SK-N-SH (cell line): ENCODE measurements around the gene KRTAP12-2. TPM values are rescaled to one million over a fixed set of nuclear protein-coding genes. Genes with fewer than 3 reads are reported as not detected.

Source experiments
- CTCF ChIA-PET: fragments of 300-600, 350-600 bp; formaldehyde crosslinking; extraction: SDS; loops from one replicate; lab custom pipeline; 2021; lab: Yijun Ruan, JAX
- POLR2A ChIA-PET: fragments of 350-600 bp; sonication (Branson Sonifier 250); formaldehyde crosslinking; extraction: SDS; loops from one replicate; lab custom pipeline; 2020; ENCODE audit warnings: antibody characterized with exemption, inconsistent platforms; lab: Yijun Ruan, JAX
- DNase-seq: peaks from one replicate; pipeline ENCODE4 v3.0.0; 2012
- H2AFZ ChIP-seq: fragments of 200-600 bp; sonication (generic); 2 replicates; pipeline ENCODE4 v1.8.1; 2016; ENCODE audit warnings: antibody characterized with exemption, mild to moderate bottlenecking, low read depth
- H3F3A ChIP-seq: fragments of 200-600 bp; sonication (generic); replicated peaks from 2 replicates; pipeline ENCODE3; 2016; ENCODE audit warnings: antibody characterized with exemption, mild to moderate bottlenecking; ENCODE audit not compliant: insufficient read depth
- H3K27ac ChIP-seq, 2 experiments: fragments of 200-500 bp in 1 of 2; fragments of 200-600 bp in 1 of 2; sonication (Bioruptor generic) in 1 of 2; sonication (generic), shearing (Covaris generic) in 1 of 2; 2 replicates each; pipeline versions ENCODE4 v1.5.1 to v1.6.1; 2014 to 2016; ENCODE audit warnings: low read depth in 2 of 2, inconsistent platforms in 1 of 2, low read length in 1 of 2, mild to moderate bottlenecking in 1 of 2, mixed read lengths in 1 of 2
- H3K27me3 ChIP-seq: fragments of 200-600 bp; sonication (generic), shearing (Covaris generic); 2 replicates; pipeline ENCODE4 v1.6.1; 2016; ENCODE audit warnings: mixed run types; ENCODE audit not compliant: insufficient read depth
- H3K36me3 ChIP-seq, 2 experiments: fragments of 200-500 bp in 1 of 2; fragments of 200-600 bp in 1 of 2; sonication (Bioruptor generic) in 1 of 2; sonication (generic) in 1 of 2; replicated peaks in 1 of 2; 2 replicates each; pipeline versions ENCODE3 to v1.5.1; 2014 to 2016; ENCODE audit warnings: low read length in 1 of 2, mild to moderate bottlenecking in 1 of 2; ENCODE audit not compliant: insufficient read depth in 2 of 2, control insufficient read depth in 1 of 2
- H3K4me1 ChIP-seq, 2 experiments: fragments of 200-500 bp in 1 of 2; fragments of 200-600 bp in 1 of 2; sonication (Bioruptor generic) in 1 of 2; sonication (generic), shearing (Covaris generic) in 1 of 2; 2 replicates each; pipeline versions ENCODE4 v1.5.1 to v1.6.1; 2014 to 2016; ENCODE audit warnings: low read depth in 1 of 2, low read length in 1 of 2, mixed run types in 1 of 2; ENCODE audit not compliant: insufficient read depth in 2 of 2, control insufficient read depth in 1 of 2
- H3K4me2 ChIP-seq: fragments of 200-600 bp; sonication (generic), shearing (Covaris generic); 2 replicates; pipeline ENCODE4 v1.6.1; 2017; ENCODE audit warnings: mixed run types
- H3K4me3 ChIP-seq, 2 experiments: fragments of 200-500 bp in 1 of 2; fragments of 200-600 bp in 1 of 2; sonication (Bioruptor generic) in 1 of 2; sonication (generic), shearing (Covaris generic) in 1 of 2; 2 replicates each; pipeline versions ENCODE4 v1.5.1 to v1.8.1; 2014 to 2016; ENCODE audit warnings: low read depth in 2 of 2, inconsistent platforms in 1 of 2, low read length in 1 of 2, mild to moderate bottlenecking in 1 of 2, mixed read lengths in 1 of 2, moderate library complexity in 1 of 2
- H3K79me2 ChIP-seq: fragments of 200-600 bp; sonication (generic); 2 replicates; pipeline ENCODE4 v1.8.1; 2017; ENCODE audit warnings: mild to moderate bottlenecking; ENCODE audit not compliant: insufficient read depth
- H3K9ac ChIP-seq: fragments of 200-600 bp; sonication (generic); 2 replicates; pipeline ENCODE4 v1.6.1; 2017; ENCODE audit warnings: mixed run types
- H3K9me2 ChIP-seq: fragments of 200-600 bp; sonication (generic); 2 replicates; pipeline ENCODE4 v1.6.1; 2017; ENCODE audit warnings: mixed run types
- H3K9me3 ChIP-seq: fragments of 200-600 bp; sonication (generic); 2 replicates; pipeline ENCODE4 v1.6.1; 2017; ENCODE audit warnings: mixed run types, mild to moderate bottlenecking, moderate library complexity
- H4K20me1 ChIP-seq: fragments of 200-600 bp; sonication (generic); 2 replicates; pipeline ENCODE4 v1.6.1; 2017; ENCODE audit warnings: mild to moderate bottlenecking, mixed run types; ENCODE audit not compliant: insufficient read depth
- CTCF ChIP-seq: fragments of 200-600 bp; sonication (generic); IDR thresholded peaks from 2 replicates; pipeline ENCODE4 v1.6.1; 2017; ENCODE audit warnings: antibody characterized with exemption, mild to moderate bottlenecking, moderate library complexity
- ELF1 ChIP-seq: IDR thresholded peaks from 2 replicates; pipeline ENCODE4 v1.4.0; 2012
- FOXM1 ChIP-seq: IDR thresholded peaks from 2 replicates; pipeline ENCODE4 v1.4.0; 2012; ENCODE audit warnings: low read depth, mild to moderate bottlenecking
- POLR2AphosphoS5 ChIP-seq: IDR thresholded peaks from 2 replicates; pipeline ENCODE4 v1.6.1; 2012; ENCODE audit warnings: low read depth, low read length
- REST ChIP-seq: IDR thresholded peaks from 2 replicates; pipeline ENCODE4 v1.6.1; 2012; ENCODE audit warnings: mild to moderate bottlenecking, low read depth, low read length, moderate library complexity
- SIN3A ChIP-seq: IDR thresholded peaks from 2 replicates; pipeline ENCODE4 v1.6.1; 2012; ENCODE audit warnings: low read depth, mild to moderate bottlenecking, low read length, moderate library complexity, borderline replicate concordance
- USF1 ChIP-seq: IDR thresholded peaks from 2 replicates; pipeline ENCODE4 v1.4.0; 2012; ENCODE audit warnings: low read depth, borderline replicate concordance
- ZBTB33 ChIP-seq: IDR thresholded peaks from 2 replicates; pipeline ENCODE4 v1.4.0; 2012; ENCODE audit warnings: low read depth, borderline replicate concordance
- WGBS: methylation state at CpG from one replicate; pipeline ENCODE4 v1.1.6; 2017; ENCODE audit warnings: low lambda C conversion rate; 5-methylcytosine and 5-hydroxymethylcytosine counted together
- polyA plus RNA-seq, 3 experiments: library from polyadenylated mRNA; depleted of rRNA; stranded (reverse); fragments of >200 nt; gene quantifications; 2 replicates each; pipeline ENCODE4 v1.2.3, GENCODE V29; 2012

The KRTAP12-2 gene
- polyA plus RNA-seq, 1 of the 3 experiments (the other 2 are of a cell fraction), result not detected

- H2AFZ ChIP-seq, result no peak overlapping the region
- CTCF ChIA-PET, result interaction anchor here (4.4 kb wide), 1 partner anchor 165 kb away, joined by 15 read pairs; no protein-coding TSS in a partner anchor
These were observed 37.9 kb downstream of the KRTAP12-2 start for GRCh38 chr21:44628707-44629391.

More at GRCh38 chr21:44628707-44629391, 37.9 kb downstream of the KRTAP12-2 start:
- Histone ChIP-seq H3K4me1 (no peaks in the 10 kb centered on the region; a peak in 1 of 4 replicates), H3K27ac (no peak overlapping the region), H4K20me1 (no peaks in the 10 kb centered on the region), H3K4me2 (no peak overlapping the region), H3K27me3 (peaks cover 11% of the 10 kb centered on the region; the same call in 1 of the 2 replicates), H3F3A (no peaks in the 10 kb centered on the region), H3K9me2 (no peaks in the 10 kb centered on the region), H3K36me3 (no peaks in the 10 kb centered on the region), H3K79me2 (no peaks in the 10 kb centered on the region), H3K9ac (no peak overlapping the region), H3K9me3 (peaks cover 11% of the 10 kb centered on the region; the same call in 1 of the 2 replicates), H3K4me3 (no peak overlapping the region)
- no peak for DNase-seq
- TF ChIP-seq USF1 (no peak), REST (no peak), SIN3A (no peak), CTCF (no peak), POLR2AphosphoS5 (no peak), ZBTB33 (no peak), ELF1 (no peak), FOXM1 (no peak)
- POLR2A ChIA-PET, result no interaction called here
- 13% methylated on average over 9 of the region's 18 CpGs for WGBS
